Stimulated activated naive B cell treated with anti-CD40 and anti-IgM and Interleukin-4, amounts not matched to agents 10 μg/mL and 1 μg/mL and 100 μg/mL, for 72 hours (primary cell): ENCODE data around the gene DNMT3B.
"Not testable (repeated sequence)": the region's sequence is repeated elsewhere in the genome, so short reads cannot be mapped to it uniquely, and the experiment has no call there.

Experiments used
- ATAC-seq, 2 donors: fragments of 150-1000 bp; cut with Tn5 transposase; replicated peaks; 2 replicates each; pipeline ENCODE4 v1.10.0; 2021; ENCODE audit warnings: moderate library complexity in 1 of 2
- DNase-seq: peaks from one replicate; pipeline ENCODE4 v3.0.0; 2021
- H3K27ac Mint-ChIP-seq: one replicate; pipeline ENCODE4 v1.8.0; 2022; ENCODE audit warnings: mild to moderate bottlenecking, mixed read lengths
- H3K27me3 Mint-ChIP-seq, 2 donors: one replicate each; pipeline ENCODE4 v1.8.0; 2022; ENCODE audit warnings: mixed read lengths in 2 of 2
- H3K36me3 Mint-ChIP-seq, 2 donors: one replicate each; pipeline ENCODE4 v1.8.0; 2022; ENCODE audit warnings: mixed read lengths in 2 of 2, mild to moderate bottlenecking in 1 of 2
- H3K4me1 Mint-ChIP-seq, 2 donors: one replicate each; pipeline ENCODE4 v1.8.0; 2022; ENCODE audit warnings: mixed read lengths in 2 of 2, mild to moderate bottlenecking in 1 of 2
- H3K4me3 Mint-ChIP-seq, 2 donors: one replicate each; pipeline ENCODE4 v1.8.0; 2022; ENCODE audit warnings: mild to moderate bottlenecking in 2 of 2, mixed read lengths in 2 of 2, moderate library complexity in 1 of 2
- H3K9me3 Mint-ChIP-seq, 2 donors: one replicate each; pipeline ENCODE4 v1.8.0; 2022; ENCODE audit warnings: mixed read lengths in 2 of 2, mild to moderate bottlenecking in 1 of 2

The DNMT3B gene

DNA sequence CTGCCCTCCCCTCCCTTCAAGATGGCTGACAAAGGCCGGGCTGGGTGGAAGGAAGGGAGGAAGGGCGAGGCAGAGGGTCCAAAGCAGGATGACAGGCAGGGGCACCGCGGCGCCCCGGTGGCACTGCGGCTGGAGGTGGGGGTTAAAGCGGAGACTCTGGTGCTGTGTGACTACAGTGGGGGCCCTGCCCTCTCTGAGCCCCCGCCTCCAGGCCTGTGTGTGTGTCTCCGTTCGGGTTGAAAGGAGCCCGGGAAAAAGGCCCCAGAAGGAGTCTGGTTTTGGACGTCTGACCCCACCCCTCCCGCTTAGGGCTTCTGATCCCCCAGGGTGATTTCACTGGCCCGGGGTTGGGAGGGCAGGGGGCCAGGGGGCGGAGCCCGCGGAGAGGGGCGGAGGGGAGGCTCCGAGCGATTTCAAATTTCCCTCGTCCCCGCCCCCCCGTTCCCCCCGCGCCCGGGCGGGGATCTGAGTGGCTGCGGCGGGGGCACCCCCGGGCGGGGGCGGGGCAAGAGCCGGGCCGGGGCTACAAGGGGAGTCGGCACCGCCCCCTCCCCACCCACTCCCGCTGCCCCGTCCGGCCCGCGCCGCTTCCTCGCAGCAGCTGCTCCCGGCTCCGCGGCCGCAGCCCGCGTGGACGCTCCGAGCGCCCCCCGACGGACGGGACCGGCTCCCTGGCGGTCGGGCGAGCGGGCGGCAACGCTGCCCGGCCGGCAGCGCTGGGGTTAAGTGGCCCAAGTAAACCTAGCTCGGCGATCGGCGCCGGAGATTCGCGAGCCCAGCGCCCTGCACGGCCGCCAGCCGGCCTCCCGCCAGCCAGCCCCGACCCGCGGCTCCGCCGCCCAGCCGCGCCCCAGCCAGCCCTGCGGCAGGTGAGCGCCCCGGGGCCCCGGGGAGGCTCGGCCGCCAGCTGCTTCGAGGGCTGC is at the start of gene DNMT3B:
Gene DNMT3B, plus strand, starts transcription at position 555 of the 923 bp plus-strand sequence. CDS start 17,939 bp downstream, outside the sequence.
- ATAC-seq (peak; percentile 83 to 86), DNase-seq (peak; percentile 56)
- Mint-ChIP-seq H3K27me3 (peaks cover 9 to 24% of the 10 kb centered on the region in 2 donors), H3K4me1 (peaks cover 14 to 29% of the 10 kb centered on the region in 2 donors), H3K9me3 (no peaks in the 10 kb centered on the region), H3K4me3 (peak within 1 kb of the TSS; percentile 90), H3K27ac (peak within 1 kb of the TSS; percentile 83), H3K36me3 (peaks cover 0 to 2% of the 10 kb centered on the region in 2 donors)

DNA sequence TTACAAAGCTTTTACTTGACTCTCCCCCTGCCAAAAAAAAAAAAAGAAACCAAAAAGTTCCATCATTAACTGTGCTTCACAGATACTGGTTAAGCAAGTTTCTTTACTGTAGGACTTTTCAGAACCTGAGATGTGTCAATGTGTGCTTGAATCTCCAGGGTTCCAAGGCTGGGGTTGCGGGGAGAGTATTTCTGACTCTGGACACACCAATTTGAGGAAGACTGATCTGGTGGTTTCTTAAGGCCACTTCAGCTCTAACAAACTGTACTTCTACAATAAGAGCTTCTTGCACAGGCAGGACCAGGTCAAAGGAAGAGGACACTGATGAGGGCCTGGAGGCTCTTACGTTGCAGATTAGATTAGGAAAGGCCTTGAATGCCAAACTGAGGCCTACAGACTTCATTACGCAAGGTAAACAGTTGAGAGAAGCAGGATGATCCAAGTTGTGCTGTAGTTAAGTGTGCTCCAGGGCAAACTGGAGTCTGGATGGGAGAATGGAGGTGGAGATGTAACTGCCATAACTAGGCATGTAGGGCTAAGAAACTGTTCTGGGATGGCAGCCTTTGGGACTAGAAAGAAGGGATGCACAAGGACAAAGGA is 43.3 kb upstream of the DNMT3B start:
- no peaks in the 10 kb centered on the region for H3K9me3 Mint-ChIP-seq
- no peak overlapping the region for H3K4me3 Mint-ChIP-seq
- no peak for DNase-seq
- peaks cover 14 to 26% of the 10 kb centered on the region in 2 donors for H3K36me3 Mint-ChIP-seq
- H3K4me1 Mint-ChIP-seq = peaks cover 0 to 3% of the 10 kb centered on the region in 2 donors
- H3K27ac Mint-ChIP-seq = no peak overlapping the region
- H3K27me3 Mint-ChIP-seq = no peaks in the 10 kb centered on the region
- no peak for ATAC-seq

DNA sequence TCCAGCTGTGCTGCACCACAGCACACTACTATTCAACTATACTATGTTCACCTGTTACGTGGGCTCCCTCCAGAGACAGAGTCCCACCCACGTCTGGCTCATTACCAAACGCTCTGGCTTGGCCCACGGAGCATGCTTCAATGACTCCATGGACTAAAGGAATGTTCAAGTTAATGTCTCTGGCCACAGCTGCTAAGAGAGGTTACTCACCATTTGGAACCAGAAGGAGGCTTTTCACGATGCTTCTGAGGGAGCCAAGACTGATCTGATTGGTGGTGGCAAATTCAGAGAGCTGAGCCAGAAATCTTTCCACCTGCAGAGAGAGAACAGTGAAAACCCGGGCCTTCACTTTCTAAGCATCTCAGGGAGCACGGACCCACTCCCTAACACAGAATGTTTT is 34.5 kb upstream of the DNMT3B start:
- H3K36me3 Mint-ChIP-seq = peaks cover 14 to 36% of the 10 kb centered on the region in 2 donors
- no peaks in the 10 kb centered on the region for H3K9me3 Mint-ChIP-seq
- DNase-seq (no peak), ATAC-seq (no peak)
- H3K4me3 Mint-ChIP-seq = no peak overlapping the region
- H3K27ac Mint-ChIP-seq = no peak overlapping the region
- H3K4me1 Mint-ChIP-seq = peaks cover 2 to 9% of the 10 kb centered on the region in 2 donors
- no peaks in the 10 kb centered on the region for H3K27me3 Mint-ChIP-seq

DNA sequence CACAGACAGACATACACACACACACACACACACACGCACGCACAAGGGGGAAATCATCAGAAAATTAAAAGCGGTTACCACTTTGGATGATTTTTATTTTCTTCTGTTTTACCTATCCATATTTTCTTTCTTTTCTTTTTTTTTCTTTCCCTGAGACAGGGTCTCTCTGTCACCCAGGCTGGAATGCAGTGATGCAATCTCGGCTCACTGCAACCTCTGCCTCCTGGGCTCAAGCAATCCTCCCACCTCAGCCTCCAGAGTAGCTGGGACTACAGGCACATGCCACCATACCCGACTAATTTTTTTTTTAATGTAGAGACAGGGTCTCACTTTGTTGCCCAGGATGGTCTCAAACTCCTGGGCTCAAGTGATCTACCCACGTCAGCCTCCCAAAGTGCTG is 33.8 kb upstream of the DNMT3B start:
- H3K27ac Mint-ChIP-seq, ATAC-seq, DNase-seq, H3K4me1 Mint-ChIP-seq, H3K27me3 Mint-ChIP-seq, H3K4me3 Mint-ChIP-seq, H3K9me3 Mint-ChIP-seq: not testable (repeated sequence)
- H3K36me3 Mint-ChIP-seq = peaks cover 14 to 36% of the 10 kb centered on the region in 2 donors

DNA sequence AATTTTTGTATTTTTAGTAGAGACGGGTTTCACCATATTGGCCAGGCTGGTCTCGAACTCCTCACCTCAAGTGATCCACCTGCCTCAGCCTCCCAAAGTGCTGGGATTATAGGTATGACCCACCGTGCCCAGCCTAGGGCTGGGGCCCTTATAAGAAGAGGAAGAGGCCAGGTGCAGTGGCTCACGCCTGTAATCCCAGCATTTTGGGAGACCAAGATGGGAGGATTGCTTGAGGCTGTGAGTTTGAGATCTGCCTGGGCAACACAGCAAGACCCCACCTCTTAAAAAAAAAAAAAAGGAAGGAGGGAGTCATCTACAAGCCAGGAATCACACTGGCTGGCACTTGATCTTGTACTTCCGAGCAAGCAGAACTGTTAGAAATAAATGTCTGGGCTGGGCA is 32.9 kb upstream of the DNMT3B start:
- not testable (repeated sequence) for H3K9me3 Mint-ChIP-seq, H3K4me1 Mint-ChIP-seq, ATAC-seq, H3K4me3 Mint-ChIP-seq, H3K27ac Mint-ChIP-seq, H3K27me3 Mint-ChIP-seq, DNase-seq
- H3K36me3 Mint-ChIP-seq = peaks cover 14 to 36% of the 10 kb centered on the region in 2 donors

DNA sequence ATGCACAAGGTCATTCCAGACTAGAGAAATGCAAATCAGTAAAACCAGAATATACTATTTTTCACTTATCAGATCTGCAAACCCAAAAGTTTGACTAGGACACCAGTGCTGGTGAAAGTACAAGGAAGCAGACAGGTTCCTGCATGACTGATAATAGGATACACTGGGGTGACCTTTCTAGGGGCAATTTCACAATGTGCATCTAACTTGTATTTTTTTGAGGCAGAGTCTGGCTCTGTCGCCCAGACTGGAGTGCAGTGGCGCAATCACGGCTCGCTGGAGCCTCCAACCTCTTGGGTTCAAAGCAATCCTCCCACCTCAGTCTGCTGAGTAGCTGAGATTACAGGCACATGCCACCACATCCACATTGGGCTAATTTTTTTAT is 30.3 kb upstream of the DNMT3B start:
- ATAC-seq (no peak), DNase-seq (no peak)
- peaks cover 11 to 18% of the 10 kb centered on the region in 2 donors for H3K36me3 Mint-ChIP-seq
- H3K27me3 Mint-ChIP-seq = no peaks in the 10 kb centered on the region
- H3K4me3 Mint-ChIP-seq = no peak overlapping the region
- H3K4me1 Mint-ChIP-seq = peaks cover 2 to 9% of the 10 kb centered on the region in 2 donors
- no peak overlapping the region for H3K27ac Mint-ChIP-seq
- H3K9me3 Mint-ChIP-seq = no peaks in the 10 kb centered on the region

DNA sequence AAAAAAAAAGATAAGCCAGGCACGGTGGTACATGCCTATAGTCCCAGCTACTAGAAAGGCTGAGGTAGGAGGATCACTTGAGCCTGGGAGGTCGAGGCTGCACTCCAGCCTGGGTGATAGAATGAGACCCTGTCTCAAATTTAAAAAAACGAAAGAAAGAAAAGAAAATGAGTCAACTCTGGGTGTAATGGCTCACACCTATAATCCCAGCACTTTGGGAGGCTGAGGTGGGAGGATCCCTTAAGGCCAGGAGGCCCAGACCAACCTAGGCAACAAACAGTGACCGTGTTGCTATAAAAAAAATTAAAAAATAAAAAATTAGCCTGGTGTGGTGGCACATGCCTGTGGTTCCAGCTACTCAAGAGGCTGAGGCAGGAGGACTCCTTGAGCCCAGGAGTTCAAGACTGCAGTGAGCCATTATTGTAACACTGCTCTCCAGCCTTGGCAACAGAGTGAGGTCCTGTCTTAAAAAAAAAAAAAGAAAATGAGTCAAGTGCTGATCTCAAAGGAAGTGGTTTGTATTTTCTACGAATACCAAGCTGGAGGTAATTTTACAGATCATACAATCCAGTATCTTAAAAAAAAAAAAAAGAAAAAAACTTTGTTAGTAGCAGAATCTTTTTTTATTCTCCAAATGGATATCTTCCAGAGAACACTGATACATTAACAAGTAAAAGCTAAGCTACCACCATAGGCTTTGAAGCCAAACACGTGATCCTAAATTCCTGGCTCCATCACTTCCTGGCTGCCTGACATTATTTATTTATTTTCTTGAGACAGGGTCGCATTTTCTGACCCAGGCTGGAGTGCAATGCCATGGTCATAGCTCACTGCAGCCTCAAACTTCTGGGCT is 24.6 kb upstream of the DNMT3B start:
- Mint-ChIP-seq H3K27me3 (no peaks in the 10 kb centered on the region), H3K4me3 (no peak overlapping the region)

DNA sequence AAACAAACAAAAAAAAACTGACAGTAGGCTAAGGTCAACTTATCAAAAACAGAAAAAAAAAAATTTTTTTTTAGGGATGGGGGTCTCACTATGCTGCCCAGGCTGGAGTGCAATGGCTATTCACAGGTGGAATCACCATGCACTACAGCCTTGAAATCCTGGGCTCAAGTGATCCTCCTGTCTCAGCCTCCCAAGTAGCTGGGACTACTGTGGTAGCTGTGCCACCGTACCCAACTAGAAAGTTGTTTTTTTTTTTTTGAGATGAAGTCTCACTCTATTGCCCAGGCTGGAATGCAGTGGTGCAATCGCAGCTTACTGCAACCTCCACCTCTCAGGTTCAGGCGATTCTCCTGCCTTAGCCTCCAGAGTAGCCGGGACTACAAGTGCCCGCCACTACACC is 21.0 kb upstream of the DNMT3B start:
- Mint-ChIP-seq H3K4me1 (peaks cover 20 to 33% of the 10 kb centered on the region in 2 donors), H3K36me3 (peaks cover 2 to 7% of the 10 kb centered on the region in 2 donors), H3K9me3 (no peaks in the 10 kb centered on the region), H3K27me3 (no peaks in the 10 kb centered on the region), H3K27ac (no peak overlapping the region), H3K4me3 (no peak overlapping the region)
- ATAC-seq (no peak), DNase-seq (no peak)

More for the DNA sequence above, 24.6 kb upstream of the DNMT3B start:
- ATAC-seq (peak in 1 of 2 donors; percentile 34), DNase-seq (no peak)
- no peaks in the 10 kb centered on the region for H3K9me3 Mint-ChIP-seq
- H3K4me1 Mint-ChIP-seq = peaks cover 5 to 15% of the 10 kb centered on the region in 2 donors
- peaks cover 2 to 4% of the 10 kb centered on the region in 2 donors for H3K36me3 Mint-ChIP-seq
- no peak overlapping the region for H3K27ac Mint-ChIP-seq

DNA sequence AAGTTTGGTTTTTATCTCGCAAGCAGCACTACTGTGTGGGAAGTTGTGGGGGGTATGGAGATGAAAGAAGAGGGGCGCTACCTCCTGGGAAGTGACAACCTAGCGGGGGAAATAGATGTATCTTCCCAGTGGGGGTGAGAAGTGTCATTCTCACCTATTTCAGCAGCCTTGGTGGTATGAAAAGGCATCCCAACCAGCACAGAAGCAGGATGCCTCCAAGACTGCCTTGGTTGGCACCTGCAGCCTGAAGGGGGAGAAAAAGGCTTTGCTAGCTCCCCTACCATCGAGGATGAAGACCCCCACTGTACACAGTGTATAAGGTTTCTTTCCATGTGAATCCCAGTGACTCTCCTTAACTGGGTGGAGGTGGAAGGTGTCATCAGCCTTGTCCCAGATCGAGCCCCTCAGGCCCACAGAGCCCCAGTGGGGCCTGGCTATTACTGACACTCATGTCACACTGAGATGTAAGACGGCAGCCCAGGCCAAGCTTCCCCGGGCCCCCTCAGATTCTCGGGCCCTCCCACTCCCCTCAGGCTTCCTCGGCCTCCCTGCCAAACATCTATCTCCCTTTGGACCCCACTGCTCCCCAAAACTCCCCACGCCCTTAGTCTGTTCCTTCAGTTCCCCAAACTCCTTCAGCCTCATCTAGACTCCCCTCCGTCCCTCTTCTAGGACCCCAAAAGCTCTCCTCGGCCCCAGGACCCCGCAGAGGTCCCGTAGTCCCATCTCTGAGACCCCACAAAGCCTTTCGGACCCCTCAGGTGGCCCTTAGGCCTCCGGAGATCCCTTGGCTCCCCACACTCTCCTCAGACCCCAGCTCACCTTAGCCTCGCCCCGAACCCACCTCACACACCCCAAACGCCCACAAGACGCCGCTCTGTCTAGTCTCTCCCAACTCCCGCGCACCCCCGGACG is 19.6 kb upstream of the DNMT3B start:
- Mint-ChIP-seq H3K27ac (peak overlapping the region; percentile 95), H3K4me1 (peaks cover 20 to 33% of the 10 kb centered on the region in 2 donors), H3K36me3 (peaks cover 0 to 7% of the 10 kb centered on the region in 2 donors), H3K9me3 (no peaks in the 10 kb centered on the region), H3K4me3 (peak overlapping the region; percentile 94 to 96), H3K27me3 (no peaks in the 10 kb centered on the region)
- no peak for DNase-seq
- ATAC-seq = peak; percentile 18 to 26

DNA sequence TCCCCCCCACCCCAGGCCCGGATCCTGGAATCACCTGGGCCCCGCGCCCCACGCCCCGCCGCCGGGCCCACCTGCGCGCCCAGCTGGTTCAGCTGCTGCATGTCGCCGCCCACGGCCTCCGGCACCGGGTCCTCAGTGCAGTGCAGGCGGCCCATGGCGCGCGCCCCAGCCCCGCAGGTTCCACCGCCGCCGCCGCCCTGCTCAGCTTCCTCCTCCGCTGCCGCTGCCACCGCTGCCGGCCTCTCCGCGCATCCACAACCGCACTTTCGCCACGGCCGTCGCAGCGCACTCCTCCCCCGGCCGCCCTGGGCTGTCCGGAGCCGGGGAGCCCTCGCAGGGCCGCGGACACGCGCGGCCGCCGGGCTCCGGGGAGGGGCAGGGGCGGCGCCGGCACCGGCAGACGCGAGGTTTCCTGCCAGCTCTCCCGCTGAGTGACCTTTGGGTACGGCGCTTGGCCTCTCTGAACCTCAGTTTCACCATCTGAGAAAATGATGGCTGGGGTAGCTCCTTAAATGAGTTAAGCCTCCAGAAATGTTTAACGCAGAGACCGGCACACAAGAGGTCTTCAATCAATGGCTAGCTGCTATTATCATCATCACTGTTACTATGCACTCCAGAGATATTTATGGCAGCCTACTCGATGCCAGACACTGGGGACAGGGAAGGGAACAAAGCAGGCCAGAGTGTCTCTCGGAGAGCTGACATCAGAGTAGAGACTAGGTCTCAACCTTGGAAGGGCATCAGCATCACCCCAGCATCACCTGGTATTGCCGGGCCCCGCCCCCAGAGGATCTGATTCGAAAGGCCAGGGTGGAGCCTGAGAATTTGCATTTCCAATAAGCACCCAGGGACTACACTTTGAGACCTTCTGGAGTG is 18.7 kb upstream of the DNMT3B start, which contains the start of gene COMMD7:
Gene COMMD7, minus strand, starts transcription at position 231 of the 876 bp plus-strand sequence. Its CDS starts 76 bp downstream, at position 155.
- no peaks in the 10 kb centered on the region for H3K27me3 Mint-ChIP-seq
- H3K4me3 Mint-ChIP-seq = peak within 1 kb of the TSS; percentile 94 to 96
- peak; percentile 76 for DNase-seq
- peaks cover 20 to 33% of the 10 kb centered on the region in 2 donors for H3K4me1 Mint-ChIP-seq
- peaks cover 0 to 7% of the 10 kb centered on the region in 2 donors for H3K36me3 Mint-ChIP-seq
- no peaks in the 10 kb centered on the region for H3K9me3 Mint-ChIP-seq
- H3K27ac Mint-ChIP-seq = peak within 1 kb of the TSS; percentile 98
- peak; percentile 86 to 87 for ATAC-seq

DNA sequence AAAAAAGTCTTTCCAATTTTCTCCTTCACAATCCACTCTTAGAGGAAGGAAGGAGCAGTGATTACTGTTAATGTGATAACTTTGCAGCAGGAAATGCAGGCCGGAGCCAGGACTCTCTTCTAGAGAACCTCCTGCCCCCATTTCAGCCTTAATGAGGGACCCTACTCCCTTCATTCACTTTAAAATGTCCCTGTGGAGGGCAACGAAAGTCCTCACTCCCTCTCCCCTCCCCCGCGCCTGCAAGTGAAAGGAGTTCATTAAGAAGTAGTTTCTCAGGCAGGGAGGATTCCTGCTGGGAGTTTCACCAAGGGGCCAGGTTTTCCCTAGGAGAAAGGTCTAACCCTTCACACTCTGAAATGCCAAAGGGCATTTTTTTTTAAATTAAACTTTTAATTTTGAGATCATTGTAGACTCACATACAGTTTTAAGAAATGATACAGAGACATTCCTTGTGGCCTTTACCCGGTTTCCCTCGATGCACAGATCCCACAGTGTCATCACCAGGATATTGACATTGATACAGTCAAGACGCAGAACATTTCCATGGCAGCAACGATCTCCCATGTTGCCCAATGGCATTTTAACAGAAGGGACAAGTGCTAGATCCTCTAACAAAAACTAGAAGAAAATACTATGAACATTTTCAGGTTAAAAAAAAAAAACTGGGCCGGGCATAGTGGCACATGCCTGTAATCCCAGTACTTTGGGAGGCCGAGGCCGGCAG is 12.1 kb upstream of the DNMT3B start:
- no peaks in the 10 kb centered on the region for H3K36me3 Mint-ChIP-seq
- no peaks in the 10 kb centered on the region for H3K27me3 Mint-ChIP-seq
- no peaks in the 10 kb centered on the region for H3K9me3 Mint-ChIP-seq
- no peak for DNase-seq
- ATAC-seq = no peak
- no peak overlapping the region for H3K4me3 Mint-ChIP-seq
- H3K4me1 Mint-ChIP-seq = peaks cover 0 to 1% of the 10 kb centered on the region in 2 donors
- H3K27ac Mint-ChIP-seq = no peak overlapping the region

DNA sequence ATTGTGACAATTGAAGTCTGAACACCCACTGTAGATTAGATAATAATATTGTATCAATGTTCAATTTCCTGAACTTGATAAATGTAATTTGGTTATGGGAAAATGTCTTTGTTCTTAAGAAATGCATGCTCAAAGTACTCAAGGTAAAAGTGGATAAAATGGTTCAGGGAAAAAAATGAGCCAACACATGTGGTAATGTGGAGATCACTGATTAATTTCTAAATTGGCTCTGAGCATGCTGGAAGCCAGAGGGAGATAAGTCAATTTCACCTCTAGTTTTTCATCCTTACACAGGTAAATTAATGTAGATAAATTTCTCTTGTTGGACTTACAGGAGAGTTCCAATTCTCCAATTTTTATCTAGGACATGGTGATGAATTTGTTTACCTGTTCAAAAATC is 10.9 kb upstream of the DNMT3B start:
- Mint-ChIP-seq H3K27me3 (no peaks in the 10 kb centered on the region), H3K27ac (no peak overlapping the region), H3K36me3 (no peaks in the 10 kb centered on the region), H3K4me3 (no peak overlapping the region), H3K9me3 (no peaks in the 10 kb centered on the region), H3K4me1 (no peaks in the 10 kb centered on the region)
- DNase-seq = no peak
- ATAC-seq = no peak
